SU-DHL-6 (cell line): Measurements from ENCODE around the gene TMEM218.

Experiments
- H2AFZ ChIP-seq: fragments of 200-600 bp; sonication (generic); 2 replicates; pipeline ENCODE4 v1.6.1; 2014; ENCODE audit warnings: low read depth, mild to moderate bottlenecking, moderate library complexity, mixed read lengths, antibody characterized with exemption, low read length; ENCODE audit not compliant: severe bottlenecking
- H3F3A ChIP-seq: fragments of 200-600 bp; shearing (Covaris generic); 2 replicates; pipeline ENCODE4 v1.6.0; 2016; ENCODE audit warnings: antibody characterized with exemption, mild to moderate bottlenecking; ENCODE audit not compliant: insufficient read depth
- H3K27ac ChIP-seq: fragments of 200-600 bp; sonication (generic); 2 replicates; pipeline ENCODE4 v1.5.1; 2016; ENCODE audit warnings: low read depth, mild to moderate bottlenecking, low read length, moderate library complexity, mixed read lengths
- H3K27me3 ChIP-seq: fragments of 200-600 bp; sonication (generic), shearing (Covaris generic); 2 replicates; pipeline ENCODE4 v1.6.0; 2014; ENCODE audit warnings: mild to moderate bottlenecking, low read length
- H3K36me3 ChIP-seq: fragments of 200-600 bp; sonication (generic); 2 replicates; pipeline ENCODE4 v1.6.1; 2014; ENCODE audit warnings: mild to moderate bottlenecking, low read length, mixed read lengths
- H3K4me2 ChIP-seq: fragments of 300-600, 200-600 bp; shearing (Covaris generic), sonication (generic); 2 replicates; pipeline ENCODE4 v1.6.0; 2014; ENCODE audit warnings: low read length, low read depth, mild to moderate bottlenecking; ENCODE audit not compliant: poor library complexity, severe bottlenecking
- H3K4me3 ChIP-seq: fragments of 200-600 bp; sonication (generic); 2 replicates; pipeline ENCODE4 v1.5.1; 2014; ENCODE audit warnings: antibody characterized with exemption, low read length, mild to moderate bottlenecking, mixed read lengths; ENCODE audit not compliant: insufficient read depth, poor library complexity, severe bottlenecking
- H3K79me2 ChIP-seq: fragments of 200-600 bp; sonication (generic); 2 replicates; pipeline ENCODE4 v1.6.1; 2014; ENCODE audit warnings: mild to moderate bottlenecking, low read length, moderate library complexity; ENCODE audit not compliant: insufficient read depth
- H3K9ac ChIP-seq: fragments of 200-600 bp; sonication (generic); 2 replicates; pipeline ENCODE4 v1.7.0; 2014; ENCODE audit warnings: mild to moderate bottlenecking, low read length
- H3K9me2 ChIP-seq: fragments of 200-600 bp; sonication (generic); replicated peaks from 2 replicates; pipeline ENCODE4 v1.6.1; 2014; ENCODE audit warnings: low read length; ENCODE audit not compliant: insufficient read depth
- H3K9me3 ChIP-seq: fragments of 200-600 bp; sonication (generic); 2 replicates; pipeline ENCODE4 v1.6.1; 2014; ENCODE audit warnings: low read length, mixed read lengths; ENCODE audit not compliant: insufficient read depth
- H4K20me1 ChIP-seq: fragments of 200-600 bp; sonication (generic); 2 replicates; pipeline ENCODE4 v1.6.1; 2014; ENCODE audit warnings: low read depth, mild to moderate bottlenecking, antibody characterized with exemption, low read length, moderate library complexity, mixed read lengths
- EZH2phosphoT487 ChIP-seq: fragments of 200-600 bp; sonication (generic), shearing (Covaris generic); conservative IDR thresholded peaks from 2 replicates; pipeline ENCODE4 v1.6.1; 2018; ENCODE audit warnings: mild to moderate bottlenecking, antibody characterized with exemption, low read length, moderate library complexity, mixed read lengths
- TF ChIP-seq, protein P1 (sequence below): fragments of 200-600 bp; sonication (generic); IDR thresholded peaks from one replicate; pipeline ENCODE4 v1.5.1; 2017; ENCODE audit warnings: antibody characterized with exemption, mild to moderate bottlenecking, low read length, moderate library complexity; ENCODE audit not compliant: insufficient read depth, poor library complexity, severe bottlenecking

Gene TMEM218

GRCh38 chr11:125071846-125072217 lies 39.6 kb downstream of the TMEM218 start:
- H4K20me1 ChIP-seq, result no peaks in the 10 kb centered on the region
- H3K27me3 ChIP-seq, result no peaks in the 10 kb centered on the region
- no peak overlapping the region; the same call in 1 of the 2 replicates for H3K27ac ChIP-seq
- no peak overlapping the region for H2AFZ ChIP-seq
- no peaks in the 10 kb centered on the region for H3K79me2 ChIP-seq
- H3K9me3 ChIP-seq, result no peaks in the 10 kb centered on the region
- H3K4me3 ChIP-seq, result no peak overlapping the region
- no peaks in the 10 kb centered on the region for H3K9me2 ChIP-seq
- peak overlapping the region; percentile 36 for H3K4me2 ChIP-seq
- no peak for TF ChIP-seq EZH2phosphoT487
- TF ChIP-seq, protein P1, sequence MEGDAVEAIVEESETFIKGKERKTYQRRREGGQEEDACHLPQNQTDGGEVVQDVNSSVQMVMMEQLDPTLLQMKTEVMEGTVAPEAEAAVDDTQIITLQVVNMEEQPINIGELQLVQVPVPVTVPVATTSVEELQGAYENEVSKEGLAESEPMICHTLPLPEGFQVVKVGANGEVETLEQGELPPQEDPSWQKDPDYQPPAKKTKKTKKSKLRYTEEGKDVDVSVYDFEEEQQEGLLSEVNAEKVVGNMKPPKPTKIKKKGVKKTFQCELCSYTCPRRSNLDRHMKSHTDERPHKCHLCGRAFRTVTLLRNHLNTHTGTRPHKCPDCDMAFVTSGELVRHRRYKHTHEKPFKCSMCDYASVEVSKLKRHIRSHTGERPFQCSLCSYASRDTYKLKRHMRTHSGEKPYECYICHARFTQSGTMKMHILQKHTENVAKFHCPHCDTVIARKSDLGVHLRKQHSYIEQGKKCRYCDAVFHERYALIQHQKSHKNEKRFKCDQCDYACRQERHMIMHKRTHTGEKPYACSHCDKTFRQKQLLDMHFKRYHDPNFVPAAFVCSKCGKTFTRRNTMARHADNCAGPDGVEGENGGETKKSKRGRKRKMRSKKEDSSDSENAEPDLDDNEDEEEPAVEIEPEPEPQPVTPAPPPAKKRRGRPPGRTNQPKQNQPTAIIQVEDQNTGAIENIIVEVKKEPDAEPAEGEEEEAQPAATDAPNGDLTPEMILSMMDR, result no peak
- no peak overlapping the region for H3K9ac ChIP-seq
- H3F3A ChIP-seq, result no peaks in the 10 kb centered on the region
- no peaks in the 10 kb centered on the region for H3K36me3 ChIP-seq

DNA sequence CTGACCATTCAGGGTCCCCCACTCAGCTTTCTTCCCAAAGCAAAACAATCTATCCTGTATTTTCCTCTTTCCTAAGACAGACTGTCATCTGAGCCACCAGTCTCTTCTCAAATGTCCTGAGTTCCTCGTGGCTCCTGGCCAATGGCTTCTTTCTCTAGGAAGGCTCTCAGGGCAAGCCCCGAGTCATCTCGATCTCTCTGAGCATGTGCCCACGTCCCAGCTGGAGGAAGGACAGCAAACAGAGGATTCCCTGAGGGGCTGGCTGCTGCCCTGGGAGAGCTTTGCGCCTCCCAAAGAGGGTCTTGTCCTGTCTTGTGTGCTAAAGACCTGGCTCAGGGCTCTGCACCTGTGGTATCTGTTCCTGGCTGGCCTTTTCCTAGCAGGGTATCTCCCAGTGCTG lies 40.0 kb downstream of the TMEM218 start:
- Histone ChIP-seq H3K36me3 (no peaks in the 10 kb centered on the region), H3K79me2 (no peaks in the 10 kb centered on the region), H3K4me3 (no peak overlapping the region), H4K20me1 (no peaks in the 10 kb centered on the region), H3F3A (no peaks in the 10 kb centered on the region), H3K27ac (no peak overlapping the region), H3K9me2 (no peaks in the 10 kb centered on the region), H3K9me3 (no peaks in the 10 kb centered on the region), H3K9ac (no peak overlapping the region), H2AFZ (no peak overlapping the region), H3K27me3 (no peaks in the 10 kb centered on the region), H3K4me2 (no peak overlapping the region)
- no peak for TF ChIP-seq EZH2phosphoT487
- TF ChIP-seq, protein P1, result no peak

- H3K9me2 ChIP-seq, result no peaks in the 10 kb centered on the region
- no peak overlapping the region for H3K4me2 ChIP-seq
- H3K36me3 ChIP-seq, result no peaks in the 10 kb centered on the region
- H3K4me3 ChIP-seq, result no peak overlapping the region
- no peaks in the 10 kb centered on the region for H3K79me2 ChIP-seq
- no peak overlapping the region for H3K9ac ChIP-seq
- no peak for TF ChIP-seq EZH2phosphoT487
- TF ChIP-seq, protein P1, result no peak
- H3K27ac ChIP-seq, result no peak overlapping the region
- H3K27me3 ChIP-seq, result no peaks in the 10 kb centered on the region
- H4K20me1 ChIP-seq, result no peaks in the 10 kb centered on the region
- no peak overlapping the region for H2AFZ ChIP-seq
- H3F3A ChIP-seq, result no peaks in the 10 kb centered on the region
- H3K9me3 ChIP-seq, result no peaks in the 10 kb centered on the region
These were observed 40.6 kb downstream of the TMEM218 start for GRCh38 chr11:125070699-125071254.
